Heart right ventricle (tissue), 16 donors: ENCODE data around the gene ARGFX. TPM values are rescaled to one million over a fixed set of nuclear protein-coding genes. Genes with fewer than 3 reads are reported as not detected.
"Not testable (repeated sequence)": the region's sequence is repeated elsewhere in the genome, so short reads cannot be mapped to it uniquely, and the experiment has no call there.

Experiments used
- ATAC-seq, 8 donors: fragments of 200-7000 bp; cut with Tn5 transposase; one replicate each; pipeline ENCODE4 v1.9.1; 2020; ENCODE audit warnings: mild to moderate bottlenecking in 8 of 8, moderate library complexity in 8 of 8, moderate number of reproducible peaks in 1 of 8
- DNase-seq, 2 donors: peaks; one replicate each; pipeline ENCODE4 v3.0.0-alpha.2; 2020
- H3K27ac ChIP-seq, 10 donors: fragments of 200-600 bp; sonication (generic) in 2 of 10; one replicate each; pipeline versions ENCODE4 v1.5.0 to v1.8.0; 2020 to 2022; ENCODE audit warnings: mild to moderate bottlenecking in 3 of 10
- H3K27me3 ChIP-seq, 7 donors: fragments of 200-600 bp; one replicate each; pipeline ENCODE4 v1.8.0; 2021 to 2022; ENCODE audit warnings: mild to moderate bottlenecking in 2 of 7
- H3K36me3 ChIP-seq, 9 donors: fragments of 200-600 bp; sonication (generic) in 1 of 9; one replicate each; pipeline versions ENCODE4 v1.5.0 to v1.8.0; 2020 to 2022; ENCODE audit warnings: mild to moderate bottlenecking in 2 of 9
- H3K4me1 ChIP-seq, 9 donors: fragments of 200-600 bp; sonication (generic) in 1 of 9; one replicate each; pipeline versions ENCODE4 v1.5.0 to v1.8.0; 2020 to 2022; ENCODE audit warnings: mild to moderate bottlenecking in 4 of 9
- H3K4me3 ChIP-seq, 10 donors: fragments of 200-600 bp; sonication (generic) in 2 of 10; one replicate each; pipeline versions ENCODE4 v1.5.0 to v1.8.0; 2020 to 2022; ENCODE audit warnings: mild to moderate bottlenecking in 7 of 10, moderate library complexity in 2 of 10
- H3K9me3 ChIP-seq, 11 donors: fragments of 200-600 bp in 10 of 11; sonication (generic) in 2 of 11; one replicate each; pipeline versions ENCODE4 v1.5.0 to v1.8.0; 2013 to 2022; ENCODE audit warnings: mild to moderate bottlenecking in 2 of 11, control low read depth in 1 of 11, moderate library complexity in 1 of 11
- WGBS, 2 donors: extraction: QIAGEN DNeasy Blood & Tissue Kit; methylation state at CpG; one replicate each; pipeline ENCODE4 v1.1.7; 2013; ENCODE audit warnings: inconsistent platforms in 1 of 2; 5-methylcytosine and 5-hydroxymethylcytosine counted together
- intact Hi-C, 10 donors: fragments of 100-400 bp; cut with DNase I; formaldehyde crosslinking; loops; one replicate each; pipeline versions ENCODE4 v1.11.1 to v1.14.2; 2022
- polyA plus RNA-seq, 2 donors: library from polyadenylated mRNA; stranded (reverse); fragments of 200-250 nt; gene quantifications; one replicate each; pipeline ENCODE4 v1.2.3, GENCODE V29; 2013
- total RNA-seq, 10 donors: library from RNA; stranded (reverse); fragmentation: NEBNext Ultra II Directional in 3 of 10; extraction: Animal tissue kit (Norgen Biotek cat#: 25700) in 3 of 10; gene quantifications; one replicate each; pipeline versions ENCODE4 v1.2.1 to v1.2.4, GENCODE V29; 2021 to 2023
- TF ChIP-seq, protein P1 (sequence below), 9 donors: fragments of 200-600 bp; sonication (generic) in 2 of 9; IDR thresholded peaks; one replicate each; pipeline versions ENCODE4 v1.5.0 to v1.8.0; 2021 to 2022; ENCODE audit warnings: antibody characterized with exemption in 9 of 9, mild to moderate bottlenecking in 5 of 9, moderate library complexity in 1 of 9
- donor health status: Arrhythmogenic right ventricular cardiomyopathy.
- donor health status: ischemic (EF 13 %, LVEDD 7.1; RV severe dilation, severe dysfunction).
- donor health status: healthy with polysubstance abuse.
- donor health status: DM: no; HTN: yes; CAD: no.
- donor health status: DM: no; HTN: no; CAD: no.
- donor health status: ischemic (EF 25% LVEDD 6.9; RV normal size, moderate dysfunction).
- donor health status: ischemic (EF 25% LVEDD 5.7; RV mildly dilated, moderate dysfunction).
- donor health status: healthy.
- donor health status: DM: yes; HTN: yes; CAD: no.
- donor health status: Ischemic cardiomyopathy.
- donor health status: ischemic (EF 35%, LVEDD 5.7; RV mildly dilated, moderate dysfunction).
- donor health status: nonischemic (EF 11% LVEDD 7.7; RV severe dilation, severe dysfunction).
- donor health status: DM: yes; HTN: yes; CAD: no.
- donor health status: PGD.
- donor health status: ischemic (EF 29% LVEDD 5.4; RV normal size, mild dysfunction).
- donor health status: nonischemic (EF 23%, LVEDD 6.1; RV moderate dilation, normal function).

Gene ARGFX
- total and polyA plus RNA-seq, 12 donors, result not detected

DNA sequence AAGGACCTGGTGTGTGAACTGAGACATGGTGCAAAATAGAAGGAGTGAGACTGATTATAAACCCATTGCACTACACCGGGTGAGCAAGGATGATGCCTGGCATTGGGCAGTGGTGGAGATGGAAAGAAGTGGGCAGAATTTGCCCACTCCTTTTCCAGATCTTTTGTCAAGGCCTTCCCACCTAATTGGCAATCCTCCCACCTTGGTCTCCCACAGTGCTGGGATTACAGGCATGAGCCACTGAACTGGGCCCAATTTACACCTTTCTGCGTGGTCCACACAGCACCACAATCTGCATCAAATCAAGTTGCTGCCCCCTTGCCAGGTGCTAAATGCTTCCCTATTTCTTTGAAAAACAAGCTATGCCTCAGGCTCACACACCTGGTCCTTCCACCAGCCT, 30.8 kb downstream of the ARGFX start:
- H3K27me3 ChIP-seq, result no peaks in the 10 kb centered on the region
- ATAC-seq, result no peak
- TF ChIP-seq, protein P1, sequence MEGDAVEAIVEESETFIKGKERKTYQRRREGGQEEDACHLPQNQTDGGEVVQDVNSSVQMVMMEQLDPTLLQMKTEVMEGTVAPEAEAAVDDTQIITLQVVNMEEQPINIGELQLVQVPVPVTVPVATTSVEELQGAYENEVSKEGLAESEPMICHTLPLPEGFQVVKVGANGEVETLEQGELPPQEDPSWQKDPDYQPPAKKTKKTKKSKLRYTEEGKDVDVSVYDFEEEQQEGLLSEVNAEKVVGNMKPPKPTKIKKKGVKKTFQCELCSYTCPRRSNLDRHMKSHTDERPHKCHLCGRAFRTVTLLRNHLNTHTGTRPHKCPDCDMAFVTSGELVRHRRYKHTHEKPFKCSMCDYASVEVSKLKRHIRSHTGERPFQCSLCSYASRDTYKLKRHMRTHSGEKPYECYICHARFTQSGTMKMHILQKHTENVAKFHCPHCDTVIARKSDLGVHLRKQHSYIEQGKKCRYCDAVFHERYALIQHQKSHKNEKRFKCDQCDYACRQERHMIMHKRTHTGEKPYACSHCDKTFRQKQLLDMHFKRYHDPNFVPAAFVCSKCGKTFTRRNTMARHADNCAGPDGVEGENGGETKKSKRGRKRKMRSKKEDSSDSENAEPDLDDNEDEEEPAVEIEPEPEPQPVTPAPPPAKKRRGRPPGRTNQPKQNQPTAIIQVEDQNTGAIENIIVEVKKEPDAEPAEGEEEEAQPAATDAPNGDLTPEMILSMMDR (IDR thresholded peaks at IDR 0.05), result no peak
- peak overlapping the region in 8 of 10 donors; percentile 3 to 91 (median 86) for H3K27ac ChIP-seq
- H3K36me3 ChIP-seq, result no peaks in the 10 kb centered on the region
- DNase-seq, result no peak
- 84 to 89% methylated on average over 2 of the region's 2 CpGs for WGBS, 2 donors
- intact Hi-C loops, result loop anchor here in 1 of 10 donors (10.0 kb wide), 1 partner anchor 46 kb away; no protein-coding TSS in a partner anchor
- H3K4me3 ChIP-seq, result no peak overlapping the region
- peaks cover under 1 to 72% (median 32%) of the 10 kb centered on the region in 9 donors for H3K4me1 ChIP-seq
- H3K9me3 ChIP-seq, result no peaks in the 10 kb centered on the region

DNA sequence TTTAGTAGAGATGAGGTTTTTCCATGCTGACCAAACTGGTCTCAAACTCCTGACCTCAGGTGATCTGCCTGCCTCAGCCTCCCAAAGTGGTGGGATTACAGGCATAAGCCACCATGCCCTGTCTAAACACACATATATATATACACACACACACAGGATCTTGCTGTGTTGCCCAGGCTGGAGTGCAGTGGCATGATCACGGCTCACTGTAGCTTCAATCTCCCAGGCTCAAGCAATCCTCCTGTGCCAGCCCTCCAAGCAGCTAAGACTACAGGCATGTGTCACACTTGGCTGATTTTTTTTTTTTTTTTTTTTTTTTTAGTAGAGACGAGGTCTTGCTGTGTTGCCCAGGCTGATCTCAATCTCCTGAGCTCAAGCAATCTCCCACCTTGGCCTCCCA, 32.2 kb downstream of the ARGFX start:
- Histone ChIP-seq H3K4me1 (peaks cover 4 to 84% (median 35%) of the 10 kb centered on the region in 9 donors), H3K27ac (peak overlapping the region in 7 of 10 donors; percentile 77 to 89 (median 87))
- intact Hi-C loops, result loop anchor here in 2 of 10 donors (5.0 to 10.0 kb wide), 2 partner anchors 45 to 47 kb away; no protein-coding TSS in a partner anchor
- H3K27me3 ChIP-seq, H3K4me3 ChIP-seq, H3K36me3 ChIP-seq, H3K9me3 ChIP-seq, ATAC-seq, DNase-seq: not testable (repeated sequence)
- WGBS, 2 donors, result 45 to 55% methylated on average over 2 of the region's 2 CpGs

- ATAC-seq (peak; percentile 53 to 87 (median 82)), DNase-seq (peak in 1 of 2 donors; percentile 23)
- H3K27ac ChIP-seq, result peak overlapping the region; percentile 67 to 89 (median 82)
- no peaks in the 10 kb centered on the region for H3K27me3 ChIP-seq
- peaks cover 4 to 86% (median 38%) of the 10 kb centered on the region in 9 donors for H3K4me1 ChIP-seq
- H3K36me3 ChIP-seq, result peaks cover 0 to 10% (median 0%) of the 10 kb centered on the region in 9 donors
- intact Hi-C loops, result loop anchor here in 1 of 10 donors (5.0 kb wide), 1 partner anchor 46 kb away; no protein-coding TSS in a partner anchor
- TF ChIP-seq, protein P1 (IDR thresholded peaks at IDR 0.05), result no peak
- WGBS, 2 donors, result 2 to 5% methylated on average over 4 of the region's 4 CpGs
- H3K9me3 ChIP-seq, result no peaks in the 10 kb centered on the region
- H3K4me3 ChIP-seq, result peak overlapping the region in 3 of 10 donors; percentile 13 to 17 (median 15)
These were observed 33.6 kb downstream of the ARGFX start for GRCh38 chr3:121601212-121601812.

DNA sequence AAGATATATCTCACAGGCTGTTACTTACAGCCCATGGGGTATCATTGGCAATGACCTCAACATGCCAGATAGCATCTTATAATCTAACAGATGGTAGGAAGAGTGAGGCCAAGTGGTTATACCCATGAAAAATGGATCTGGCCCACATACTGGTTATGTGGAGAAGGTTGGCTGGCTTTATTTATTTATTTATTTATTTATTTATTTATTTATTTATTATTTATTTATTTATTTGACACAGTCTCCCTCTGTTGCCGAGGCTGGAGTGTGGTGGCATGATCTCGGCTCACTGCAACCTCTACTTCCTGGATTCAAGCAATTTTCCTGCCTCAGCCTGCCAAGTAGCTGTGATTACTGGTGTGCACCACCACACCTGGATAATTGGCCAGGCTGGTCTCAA, 37.0 kb downstream of the ARGFX start:
- ATAC-seq (no peak), DNase-seq (no peak)
- Histone ChIP-seq H3K27ac (no peak overlapping the region), H3K4me1 (peaks cover 4 to 90% (median 42%) of the 10 kb centered on the region in 9 donors), H3K4me3 (no peak overlapping the region), H3K9me3 (no peaks in the 10 kb centered on the region), H3K27me3 (no peaks in the 10 kb centered on the region), H3K36me3 (peaks cover 0 to 12% (median 0%) of the 10 kb centered on the region in 9 donors)
- intact Hi-C loops, result loop anchor here in 1 of 10 donors (5.0 kb wide), 1 partner anchor 43 kb away; no protein-coding TSS in a partner anchor
- 88 to 94% methylated on average over 2 of the region's 2 CpGs for WGBS, 2 donors
- TF ChIP-seq, protein P1 (IDR thresholded peaks at IDR 0.05), result no peak

GRCh38 chr3:121606106-121606505, 38.4 kb downstream of the ARGFX start:
- no peak overlapping the region for H3K27ac ChIP-seq
- 81% methylated on average over 4 of the region's 4 CpGs for whole genome bisulfite sequencing, 2 donors
- peaks cover 4 to 91% (median 41%) of the 10 kb centered on the region in 9 donors for H3K4me1 ChIP-seq
- intact Hi-C loops, result no loop called here
- TF ChIP-seq, protein P1 (IDR thresholded peaks at IDR 0.05), result no peak
- no peaks in the 10 kb centered on the region for H3K27me3 ChIP-seq
- ATAC-seq, result no peak
- no peaks in the 10 kb centered on the region for H3K9me3 ChIP-seq
- DNase-seq, result no peak
- H3K4me3 ChIP-seq, result no peak overlapping the region
- peaks cover 0 to 19% (median 0%) of the 10 kb centered on the region in 9 donors for H3K36me3 ChIP-seq
